DMS79 treated with DMSO at 0.1 percent for 48 hours (cell line): ENCODE results near the gene ETS1.

Experiments
- DNase-seq: peaks from one replicate; lab custom pipeline; 2025; lab: John Stamatoyannopoulos, UW

ETS1 gene

DNA sequence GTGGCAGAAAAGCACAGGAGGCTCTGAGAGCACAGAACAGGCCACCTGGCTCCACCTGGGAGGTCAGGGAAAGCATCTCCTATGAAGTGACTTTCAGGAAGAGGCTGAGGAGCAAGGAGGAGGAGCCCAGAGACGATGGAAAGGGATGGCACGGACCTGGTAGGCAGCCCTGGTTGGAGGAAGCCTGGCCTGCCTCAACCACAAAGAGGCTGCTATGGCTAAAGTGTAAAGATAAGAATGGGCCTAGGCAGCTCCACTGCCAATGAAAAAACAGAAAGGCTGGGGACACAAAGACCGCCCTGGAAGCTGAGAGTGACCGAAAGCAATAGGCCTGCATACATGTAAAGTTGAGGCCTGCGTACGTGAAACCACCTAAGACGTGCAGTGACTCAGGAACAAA lies 31.2 kb upstream of the ETS1 start:
- DNase-seq, result no peak

DNA sequence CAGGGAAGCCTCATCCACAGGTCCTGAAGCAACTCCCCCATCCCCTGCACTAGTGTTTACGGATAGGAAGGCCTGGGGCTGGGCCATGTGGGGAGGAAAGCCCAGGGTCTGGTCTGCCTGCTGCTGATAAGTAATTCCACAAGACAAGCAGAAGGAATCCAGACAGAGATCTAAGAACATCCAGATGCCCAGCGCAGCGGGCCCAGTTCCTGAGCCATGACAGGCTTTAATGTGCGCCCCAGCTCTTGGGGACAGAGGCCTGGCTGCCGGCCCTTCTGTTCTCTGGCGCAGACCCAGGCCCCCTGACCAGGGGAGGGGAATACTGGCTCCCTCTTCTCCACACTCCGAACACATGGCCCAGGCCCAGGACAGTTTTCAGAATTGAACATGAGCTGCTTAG lies 28.8 kb upstream of the ETS1 start:
- DNase-seq, result no peak

DNA sequence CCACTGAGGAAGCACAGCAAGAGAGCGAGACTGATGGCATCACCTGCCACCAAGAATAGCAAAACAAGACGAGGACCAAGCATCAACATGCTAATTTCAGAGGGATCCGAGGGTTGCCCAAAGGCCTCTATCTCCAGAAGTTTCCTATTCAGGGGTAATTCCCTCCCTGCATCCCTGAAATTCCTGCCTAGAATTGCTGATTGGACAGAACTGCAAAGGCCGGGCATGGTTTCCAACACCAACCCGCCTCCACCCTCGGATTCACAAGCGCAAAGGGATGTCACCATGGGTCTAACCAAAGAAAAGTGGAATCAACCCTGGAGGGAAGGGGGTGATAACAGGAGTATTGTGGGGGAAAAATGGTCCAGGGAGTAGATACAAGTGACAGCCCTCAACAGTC lies 28.3 kb upstream of the ETS1 start:
- no peak for DNase-seq

DNA sequence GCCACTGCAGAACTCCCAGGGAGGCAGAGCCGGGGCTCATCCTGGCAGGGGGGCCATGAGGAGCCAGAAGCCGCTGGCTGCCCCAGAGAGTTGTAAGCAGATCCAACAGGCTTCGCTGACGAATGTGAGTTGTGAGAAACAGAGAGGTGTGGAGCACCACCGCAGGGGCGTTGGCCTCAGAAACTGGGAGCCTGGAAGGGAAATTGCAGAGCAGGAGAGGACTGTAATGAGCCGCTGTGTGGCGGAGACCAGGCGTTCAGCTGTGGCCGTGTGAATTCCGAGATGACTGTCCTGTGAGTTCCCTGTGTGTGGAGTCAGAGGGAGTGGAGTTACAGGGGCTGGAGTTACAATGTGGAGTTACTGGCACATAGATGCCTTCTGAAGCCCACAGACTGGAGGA lies 27.7 kb upstream of the ETS1 start:
- DNase-seq, result no peak

DNA sequence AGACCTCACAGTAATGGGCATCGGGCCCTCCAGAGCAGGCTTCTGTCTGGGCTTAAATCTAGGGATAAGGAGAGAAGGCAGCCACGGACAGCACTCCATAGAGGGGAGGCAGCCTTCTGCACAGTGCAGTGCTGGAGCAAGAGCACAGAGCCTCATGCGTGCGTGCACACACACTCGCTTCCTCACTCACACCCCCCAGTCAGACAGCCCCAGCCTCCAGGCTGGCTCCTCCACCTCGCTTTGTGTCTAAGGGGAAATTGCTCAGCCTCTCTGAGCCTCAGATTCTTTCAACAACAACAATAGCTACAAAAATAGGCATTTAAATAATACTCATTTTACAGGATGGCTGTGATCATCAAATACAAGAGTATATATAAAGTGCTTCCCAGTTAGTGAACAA lies 26.7 kb upstream of the ETS1 start:
- no peak for DNase-seq

DNA sequence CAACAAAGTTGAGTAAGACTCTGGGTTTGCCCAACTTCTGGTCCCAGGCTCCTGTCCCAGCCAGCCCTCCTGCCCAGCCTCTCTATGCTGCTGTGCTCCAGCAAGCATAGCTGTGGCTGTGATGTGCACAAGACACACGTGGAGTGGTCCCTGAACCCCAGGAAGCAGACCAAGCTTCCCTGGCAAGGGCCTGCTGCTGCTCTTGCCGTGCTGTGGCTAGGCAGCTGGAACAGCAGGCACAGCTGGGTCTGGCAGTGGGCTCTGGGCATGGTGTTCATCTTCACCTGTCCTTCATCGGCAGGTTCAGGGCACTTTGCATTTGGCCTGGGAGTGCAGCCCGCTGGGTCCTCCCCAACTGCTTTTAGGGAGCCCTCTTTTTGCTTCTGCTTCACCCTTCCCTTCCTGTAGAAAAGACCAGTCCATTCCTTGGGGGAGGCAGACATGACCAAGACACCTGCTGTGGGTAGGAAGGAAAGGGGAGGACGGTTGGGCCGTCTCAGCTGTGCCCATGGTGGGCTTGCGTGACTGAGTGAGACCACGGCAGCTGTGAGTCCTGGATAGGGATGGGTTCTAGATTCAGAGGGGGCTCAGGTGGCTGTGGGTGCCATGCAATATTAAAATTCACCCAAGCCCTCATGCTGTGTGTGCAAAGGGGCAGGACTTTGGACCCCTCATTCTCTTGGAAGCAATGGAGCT lies 26.1 kb upstream of the ETS1 start:
- DNase-seq, result no peak

DNA sequence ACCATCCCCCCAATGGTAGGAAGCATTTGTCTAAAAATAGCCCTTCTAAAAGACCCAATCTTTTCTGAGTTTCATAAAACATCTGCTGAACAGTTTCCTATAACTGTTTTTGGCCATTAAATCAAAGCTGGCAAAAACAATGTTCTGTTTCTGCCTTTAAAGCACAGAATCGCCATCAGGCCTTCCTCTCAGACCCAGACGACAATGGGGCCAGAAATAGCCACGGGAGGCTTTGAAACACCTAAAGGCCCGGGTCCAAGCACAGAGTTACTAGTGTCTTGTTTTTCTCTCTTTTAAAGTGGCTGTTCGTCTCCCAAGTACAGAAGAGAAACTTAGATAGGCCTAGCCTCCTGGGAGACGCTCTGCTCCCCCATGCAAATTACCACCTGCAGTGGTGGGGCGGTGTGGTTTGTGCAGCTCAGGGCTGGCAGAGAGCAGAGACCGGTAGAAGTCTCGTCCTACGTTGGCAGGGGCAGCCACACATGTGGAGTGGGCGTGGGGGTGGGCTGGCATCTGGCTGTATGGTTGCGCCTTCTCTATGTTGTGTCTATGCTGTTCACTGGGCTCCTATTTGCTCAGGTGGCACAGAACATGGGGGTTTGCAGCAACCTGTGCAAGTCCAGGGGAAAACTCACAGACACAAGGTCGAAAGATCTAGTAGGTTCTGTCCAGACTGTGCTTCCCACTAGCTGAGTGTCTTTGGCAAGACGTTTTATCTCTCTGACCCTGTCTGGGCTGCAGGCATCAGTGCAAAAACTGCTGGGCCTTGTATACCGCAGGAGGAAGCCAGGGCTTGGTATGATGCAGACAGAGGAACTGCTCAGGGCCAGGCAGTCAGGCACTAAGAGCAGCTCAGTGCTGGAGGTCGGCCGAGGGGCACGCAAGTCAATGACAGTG lies 23.6 kb upstream of the ETS1 start:
- DNase-seq, result no peak

DNA sequence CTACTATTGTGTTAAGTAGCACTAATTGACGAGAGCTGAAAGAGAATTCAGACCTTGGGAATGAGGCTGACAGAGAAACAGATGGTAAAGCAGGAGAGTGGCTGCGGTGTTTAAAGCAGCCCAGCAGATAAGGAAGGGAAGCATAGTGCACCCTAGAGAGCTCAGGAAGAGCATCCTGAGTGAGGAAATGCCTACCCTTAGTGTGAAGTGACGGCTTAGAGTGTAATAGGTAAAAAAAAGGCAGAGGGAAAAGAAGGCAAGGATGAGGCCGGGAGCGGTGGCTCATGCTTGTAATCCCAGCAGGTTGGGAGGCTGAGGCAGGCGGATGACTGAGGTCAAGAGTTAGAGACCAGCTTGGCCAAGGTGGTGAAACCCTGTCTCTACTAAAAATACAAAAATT lies 22.4 kb upstream of the ETS1 start:
- no peak for DNase-seq

DNA sequence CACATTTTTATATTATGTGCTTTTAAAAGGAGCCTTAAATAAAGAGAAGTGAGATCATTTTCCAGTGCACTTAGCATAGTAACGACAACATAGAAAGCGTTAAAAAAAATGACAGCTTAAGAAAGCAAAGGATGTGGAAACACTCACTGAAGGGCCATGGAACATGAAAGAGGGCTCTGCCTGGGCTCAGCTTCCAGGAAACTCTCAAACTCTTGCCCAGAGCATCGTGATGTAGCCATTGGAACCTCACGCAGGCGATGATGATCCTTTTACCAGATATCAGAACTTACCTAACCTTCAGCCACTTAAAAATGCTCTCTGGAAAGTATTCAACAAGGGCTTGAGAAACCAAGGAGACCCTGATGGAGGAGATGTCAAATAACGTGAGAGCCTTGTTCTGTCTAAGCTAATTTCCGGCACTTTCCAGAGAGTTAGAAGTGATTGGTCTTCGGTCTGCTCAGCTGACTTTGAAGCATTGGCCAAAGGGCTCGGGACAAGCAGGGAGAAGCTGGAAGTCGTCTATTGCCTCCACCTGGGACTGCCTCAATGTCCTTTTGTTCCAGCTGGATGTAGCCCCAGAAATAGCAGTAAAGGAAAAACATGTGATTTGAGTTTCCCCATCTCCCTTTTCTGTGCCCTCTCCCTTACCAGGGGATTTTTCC lies 21.5 kb upstream of the ETS1 start:
- no peak for DNase-seq

DNA sequence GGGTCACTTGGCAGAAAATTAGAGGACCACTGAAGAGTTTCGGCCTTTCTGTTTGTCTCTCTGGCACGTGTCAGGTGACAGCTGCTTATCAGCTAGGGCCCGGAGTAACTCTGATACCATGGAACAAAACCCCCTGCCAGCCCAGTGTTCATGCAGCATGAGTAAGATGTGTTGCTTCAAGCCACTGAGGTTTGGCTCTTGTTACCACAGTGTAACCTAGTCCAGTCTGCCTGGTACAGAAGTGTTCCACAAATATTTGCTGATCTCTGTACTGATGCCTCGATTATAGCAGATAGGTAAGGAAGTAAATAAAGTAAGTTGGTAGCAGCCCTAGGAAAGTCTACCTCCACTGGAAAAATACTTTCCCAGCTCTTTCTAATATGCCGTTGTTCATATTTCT lies 20.5 kb upstream of the ETS1 start:
- DNase-seq, result no peak

DNA sequence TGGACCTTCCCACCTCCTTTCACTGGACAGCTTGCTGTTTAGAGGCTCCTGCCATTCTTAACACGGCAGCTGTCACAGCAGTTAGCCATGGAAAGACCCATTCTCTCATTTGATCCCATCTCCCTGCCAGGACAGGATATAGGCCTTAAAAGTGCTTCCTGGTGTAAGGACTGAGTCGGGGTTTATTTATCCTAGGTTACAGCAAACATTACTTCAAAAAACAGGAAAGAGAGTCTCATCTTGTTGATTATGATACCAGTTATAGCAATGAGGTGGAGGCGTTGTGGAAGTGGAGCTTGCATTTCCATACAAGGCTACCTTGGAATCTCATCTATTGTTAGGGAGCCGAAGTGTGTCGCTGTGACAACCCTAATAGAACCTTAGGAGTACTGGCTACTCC lies 17.4 kb upstream of the ETS1 start:
- DNase-seq, result no peak

DNA sequence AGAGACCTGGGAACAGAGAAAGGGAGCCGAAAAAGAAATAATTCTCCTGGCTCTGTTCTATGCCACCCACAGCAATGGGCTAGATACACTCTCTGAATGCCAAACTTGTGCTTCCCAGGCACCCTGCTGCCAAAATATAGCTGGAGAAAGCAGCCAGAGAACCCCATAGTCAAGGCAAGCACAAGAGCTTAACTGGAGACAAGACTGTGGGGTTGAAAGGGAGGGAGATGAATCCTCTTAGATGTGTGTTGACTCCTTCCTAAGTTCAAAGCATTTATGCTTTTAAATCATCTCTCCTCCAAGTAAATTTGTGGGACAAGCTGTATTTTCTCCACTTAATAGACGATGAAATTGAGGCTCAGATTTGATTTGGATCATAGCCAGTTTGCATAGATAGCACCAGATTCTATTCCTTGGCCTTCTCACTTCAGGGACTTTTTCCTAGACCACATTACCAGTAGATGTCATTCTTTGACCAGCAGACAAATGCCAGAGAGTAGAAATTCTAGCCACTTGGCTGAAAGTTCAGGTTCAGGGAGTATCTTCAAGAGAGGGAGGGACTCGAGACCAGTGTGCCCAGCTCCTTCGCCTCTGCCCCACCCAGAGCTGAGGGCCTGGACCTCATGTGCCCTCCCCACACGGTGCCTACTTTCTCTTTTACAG lies 16.5 kb upstream of the ETS1 start:
- no peak for DNase-seq

DNA sequence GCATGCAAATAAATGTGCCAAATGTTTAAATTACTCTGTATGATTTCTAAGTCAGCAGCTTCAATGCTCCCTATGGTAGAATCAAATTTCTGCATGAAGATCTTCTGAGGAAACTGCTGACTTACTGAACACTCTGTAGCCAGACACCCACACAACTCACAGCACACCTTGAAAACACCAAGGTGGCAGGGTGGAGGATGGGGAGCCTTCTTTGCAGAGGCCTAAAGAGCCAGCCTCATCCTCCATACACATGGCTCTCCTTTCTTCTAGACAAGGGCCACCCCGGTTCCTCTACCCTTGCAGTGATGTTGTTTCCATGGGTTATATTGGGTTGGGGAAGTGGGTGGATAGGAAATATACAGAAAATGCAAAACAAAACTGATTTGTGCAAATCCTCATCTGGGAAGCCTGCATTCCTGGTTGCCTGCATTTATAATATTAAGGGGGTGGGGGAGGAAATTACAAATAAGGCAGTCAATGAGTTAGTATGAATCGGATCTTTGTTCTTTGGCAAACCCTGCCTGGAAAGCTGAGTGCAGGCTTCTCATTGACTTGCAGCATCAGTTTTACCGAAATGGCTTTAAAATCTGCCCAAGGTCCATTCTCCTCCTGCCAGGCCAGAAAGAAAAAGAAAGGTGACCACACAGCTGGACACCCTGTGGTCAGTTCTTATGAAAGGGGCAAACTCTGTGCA lies 15.8 kb upstream of the ETS1 start:
- DNase-seq, result no peak

DNA sequence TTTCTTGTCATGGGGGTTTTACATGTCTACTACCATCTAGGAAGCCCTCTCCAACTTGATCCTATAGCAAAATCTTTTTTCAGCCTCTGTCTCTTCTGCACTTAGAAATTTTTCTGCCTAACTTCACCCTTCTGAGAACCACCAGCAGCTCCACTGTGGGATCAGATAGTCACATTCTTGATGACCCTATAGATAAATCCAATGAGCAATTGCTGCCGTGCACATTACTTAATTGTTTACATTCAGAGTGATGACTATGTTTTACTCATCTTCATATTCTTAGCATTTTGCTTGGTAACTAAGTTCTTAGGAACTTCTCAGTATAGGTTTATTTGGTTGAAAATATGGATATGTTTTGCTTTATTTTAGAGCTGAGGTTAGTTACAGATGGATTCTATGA lies 12.4 kb upstream of the ETS1 start:
- DNase-seq, result no peak

DNA sequence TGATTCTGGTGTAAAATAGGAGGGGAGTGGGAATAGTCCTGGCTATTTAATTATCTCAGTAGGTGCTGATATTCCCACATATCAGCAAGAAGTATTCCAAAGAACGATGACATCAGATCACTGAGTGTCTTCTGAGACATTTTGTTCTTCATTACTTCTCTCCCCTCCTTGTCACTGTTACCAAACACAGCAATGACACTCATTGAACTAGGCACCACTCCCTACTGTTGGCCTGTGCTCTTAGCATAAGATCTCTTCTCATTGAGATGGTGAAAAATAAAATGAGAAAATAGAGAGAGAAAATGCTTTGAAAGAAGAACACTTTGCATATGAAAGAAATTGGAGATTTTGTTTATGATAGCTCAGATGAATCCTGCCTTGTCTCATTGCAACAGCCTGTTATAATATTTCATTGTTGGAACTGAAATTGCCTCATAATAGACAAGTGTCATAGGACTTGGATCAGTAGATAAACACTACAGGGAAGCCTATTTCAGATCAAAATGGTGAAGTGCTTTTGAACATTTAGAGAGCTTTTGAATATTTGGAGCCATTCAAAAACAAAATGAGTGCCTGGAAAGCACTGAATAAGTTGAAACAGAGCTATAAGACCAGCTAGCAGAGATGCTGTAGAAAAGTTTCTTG lies 11.3 kb upstream of the ETS1 start:
- DNase-seq, result no peak

DNA sequence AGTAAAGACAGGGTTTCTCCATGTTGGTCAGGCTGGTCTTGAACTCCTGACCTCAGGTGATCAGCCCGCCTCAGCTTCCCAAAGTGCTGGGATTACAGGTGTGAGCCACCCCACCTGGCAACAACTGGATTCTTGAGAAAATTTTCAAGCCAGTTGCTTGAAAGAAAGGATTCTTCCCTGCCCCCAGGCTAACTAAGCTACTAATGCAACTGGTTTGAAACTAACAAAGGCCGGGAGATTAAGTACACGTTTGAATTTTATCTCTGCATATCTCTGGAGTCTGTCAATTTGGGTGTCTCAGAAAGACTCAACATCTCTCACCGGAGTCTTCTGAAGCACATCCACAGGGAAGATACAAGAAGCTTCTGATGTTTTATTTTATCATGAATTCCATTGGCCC lies 10.7 kb upstream of the ETS1 start:
- DNase-seq, result no peak

DNA sequence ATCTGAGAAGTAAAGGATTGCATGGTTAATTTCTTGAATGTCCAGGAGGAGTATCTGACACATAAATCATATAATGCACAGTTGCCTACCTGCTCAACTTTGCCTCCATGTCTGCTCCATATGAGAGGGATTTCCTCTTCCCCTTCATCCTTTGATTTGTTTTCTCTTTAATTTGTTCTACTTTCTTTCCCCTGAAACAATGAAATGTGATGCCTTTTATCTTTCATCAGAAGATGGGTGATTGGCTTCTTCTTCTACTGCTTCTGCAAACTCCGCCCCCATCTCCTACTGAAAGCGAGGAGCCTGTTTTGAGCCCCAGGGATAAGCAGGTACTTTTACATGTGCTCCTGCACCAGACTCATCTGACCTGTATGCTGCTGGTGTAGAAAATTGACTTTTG lies 9.9 kb upstream of the ETS1 start:
- DNase-seq, result no peak

DNA sequence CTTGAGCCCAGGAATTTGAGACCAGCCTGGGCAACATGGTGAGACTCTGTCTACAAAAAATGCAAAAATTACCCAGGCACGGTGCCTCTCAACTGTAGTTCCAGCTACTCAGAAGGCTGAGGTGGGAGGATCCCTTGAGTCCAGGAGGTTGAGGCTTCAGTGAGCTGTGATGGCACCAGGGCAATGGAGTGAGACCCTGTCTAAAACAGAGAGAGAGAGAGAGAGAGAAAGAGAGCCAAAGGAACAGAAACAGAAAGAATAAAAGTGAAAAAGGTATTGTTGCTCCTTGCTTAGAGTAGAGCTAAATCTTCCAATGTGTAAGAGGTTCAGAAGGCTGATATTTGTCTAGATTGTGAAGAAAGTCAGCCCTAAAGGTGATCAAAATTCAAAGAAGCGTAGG lies 8.9 kb upstream of the ETS1 start:
- DNase-seq, result no peak

DNA sequence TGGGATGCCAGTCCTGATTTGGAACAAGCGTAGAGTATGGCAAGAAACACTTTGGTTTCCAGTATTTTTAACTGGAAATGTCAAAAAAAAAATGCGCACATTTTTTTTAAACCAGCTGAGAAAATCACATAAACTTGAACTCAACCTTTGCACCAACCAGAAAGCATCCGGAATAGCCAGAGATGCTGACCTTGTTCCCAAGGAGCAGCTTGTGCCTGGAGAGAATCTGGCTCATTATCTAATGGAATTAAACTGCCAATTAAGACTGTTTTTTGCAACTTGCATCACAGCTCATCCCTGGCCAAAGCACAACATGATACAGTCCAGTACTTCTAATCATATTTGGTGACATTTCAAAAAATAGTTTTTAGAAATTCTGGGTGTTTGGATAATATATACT lies 8.4 kb upstream of the ETS1 start:
- no peak for DNase-seq

DNA sequence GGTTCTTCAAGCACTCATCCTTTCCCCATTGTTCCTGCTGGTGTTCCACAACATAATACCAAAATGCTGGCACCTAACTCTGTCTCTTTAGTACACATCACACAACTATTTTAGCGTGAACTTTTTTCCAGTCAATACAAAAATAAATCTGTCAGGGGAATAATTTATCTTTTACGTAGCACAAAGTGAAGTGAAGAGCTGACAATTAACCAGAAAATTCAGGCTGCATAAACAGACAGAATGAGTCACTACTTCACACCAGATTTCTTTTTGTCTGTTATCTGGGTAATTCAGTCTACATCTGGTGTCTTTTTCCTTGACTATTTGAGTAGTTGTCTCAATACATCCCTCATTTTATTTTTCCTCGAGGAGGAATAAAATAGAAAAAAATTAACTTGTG lies 7.9 kb upstream of the ETS1 start:
- DNase-seq, result no peak

DNA sequence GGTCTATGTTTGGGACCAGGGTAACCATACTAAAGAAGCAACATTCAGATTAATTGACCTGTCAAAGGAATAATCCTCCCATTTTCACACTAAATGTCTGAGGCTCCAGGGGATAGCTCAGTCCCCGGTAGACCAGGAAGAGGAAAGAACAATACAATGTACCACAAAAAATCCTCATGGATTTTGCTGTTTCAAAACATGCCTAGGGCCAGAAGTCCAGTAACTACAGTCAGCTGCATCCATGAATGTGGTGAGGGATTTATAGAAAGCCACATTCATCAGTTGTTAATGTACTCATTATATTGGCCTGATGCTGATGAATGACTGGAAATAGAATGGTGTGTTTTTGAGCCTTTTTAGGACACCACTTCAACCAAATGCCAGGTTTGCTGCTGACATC lies 6.9 kb upstream of the ETS1 start:
- no peak for DNase-seq

DNA sequence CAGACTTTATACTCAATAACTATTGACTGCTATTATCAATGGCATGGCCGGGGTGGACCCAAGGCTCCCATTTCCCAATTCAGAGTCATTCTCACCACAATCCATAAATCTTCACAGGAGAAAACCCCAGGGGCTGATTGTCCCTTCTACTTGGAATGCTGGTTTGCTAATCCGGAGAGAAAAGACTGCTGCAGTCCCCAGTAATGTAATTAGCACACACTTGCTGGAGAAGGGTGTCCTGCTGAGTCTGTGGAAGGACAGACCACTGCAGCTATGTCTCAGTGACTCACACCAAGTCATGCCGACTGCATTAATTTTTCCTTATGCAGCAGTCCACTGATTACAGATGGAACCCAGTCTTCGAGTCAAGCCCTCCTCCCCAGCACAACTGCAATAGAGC lies 5.9 kb upstream of the ETS1 start:
- no peak for DNase-seq
